HepG2 (cell line): ENCODE results near the gene PTPRM. TPM values are rescaled to one million over a fixed set of nuclear protein-coding genes. Genes with fewer than 3 reads are reported as not detected.

Experiments
- ATAC-seq: fragments of 200-7000 bp; cut with Tn5 transposase; 3 replicates; pipeline ENCODE4 v1.9.1; 2020; ENCODE audit warnings: mild to moderate bottlenecking, moderate library complexity
- BruUV-seq: library from RNA; stranded (reverse); fragments of 400-500 nt; replicated peaks from 2 replicates; lab custom pipeline; 2021; lab: Mats Ljungman, UMichigan
- CTCF ChIA-PET: fragments of 300-600 bp; formaldehyde crosslinking; extraction: SDS; loops from one replicate; lab custom pipeline; 2021; ENCODE audit warnings: low total read pairs, inconsistent platforms, low intra/inter-chr PET ratio; lab: Yijun Ruan, JAX
- POLR2A ChIA-PET: fragments of 350-600 bp; sonication (Branson Sonifier 250); formaldehyde crosslinking; loops from one replicate; lab custom pipeline; 2020; ENCODE audit warnings: antibody characterized with exemption, inconsistent platforms; lab: Yijun Ruan, JAX
- DNase-seq: peaks from one replicate; pipeline ENCODE4 v3.0.0-alpha.2; 2015; ENCODE audit warnings: low spot score
- FAIRE-seq: peaks from 3 replicates; lab custom pipeline; 2011; peaks lifted over from hg19 to GRCh38; lab: Jason Lieb, UNC
- H2AFZ ChIP-seq: one replicate; pipeline ENCODE4 v1.6.1; 2011; ENCODE audit warnings: low read length, inconsistent platforms
- H3K27ac ChIP-seq: fragments of 300-600 bp; 3 replicates; pipeline ENCODE4 v1.8.0; 2011; ENCODE audit warnings: mixed run types, mild to moderate bottlenecking, mixed read lengths, low read length, inconsistent platforms; ENCODE audit not compliant: insufficient read depth; ENCODE audit errors: extremely low read length
- H3K27me3 ChIP-seq, 2 experiments: fragments of 200-600 bp in 1 of 2; 2 replicates in 1 of 2; 3 replicates in 1 of 2; pipeline versions ENCODE4 v1.6.0 to v1.8.0; 2011; ENCODE audit warnings: low read length in 2 of 2, mild to moderate bottlenecking in 2 of 2, moderate library complexity in 2 of 2, inconsistent platforms in 1 of 2; ENCODE audit not compliant: insufficient read depth in 2 of 2, control insufficient read depth in 1 of 2
- H3K36me3 ChIP-seq, 2 experiments: fragments of 200-600 bp in 1 of 2; replicated peaks in 1 of 2; 2 replicates in 1 of 2; 3 replicates in 1 of 2; pipeline versions ENCODE4 v1.5.1 to v1.8.0; 2011; ENCODE audit warnings: low read length in 2 of 2, inconsistent platforms in 1 of 2; ENCODE audit not compliant: insufficient read depth in 2 of 2, control insufficient read depth in 1 of 2
- H3K4me1 ChIP-seq: 2 replicates; pipeline ENCODE4 v1.5.1; 2012; ENCODE audit warnings: low read length, inconsistent platforms; ENCODE audit not compliant: insufficient read depth
- H3K4me2 ChIP-seq: 2 replicates; pipeline ENCODE4 v1.6.0; 2011; ENCODE audit warnings: low read depth, low read length, inconsistent platforms
- H3K4me3 ChIP-seq, 3 experiments: fragments of 200-600 bp in 1 of 3; sonication (generic), shearing (Covaris generic) in 1 of 3; replicated peaks in 1 of 3; 2 replicates each; pipeline ENCODE4 v1.5.1; 2011 to 2016; ENCODE audit warnings: low read length in 3 of 3, inconsistent platforms in 2 of 3, low read depth in 2 of 3, mild to moderate bottlenecking in 2 of 3, control low read depth in 1 of 3, mixed read lengths in 1 of 3; ENCODE audit not compliant: insufficient read depth in 1 of 3
- H3K79me2 ChIP-seq: one replicate; pipeline ENCODE4 v1.6.1; 2011; ENCODE audit warnings: low read length, inconsistent platforms; ENCODE audit not compliant: insufficient read depth
- H3K9ac ChIP-seq: 2 replicates; pipeline ENCODE4 v1.6.0; 2011; ENCODE audit warnings: mild to moderate bottlenecking, low read depth, low read length, inconsistent platforms; ENCODE audit not compliant: insufficient read depth
- H3K9me3 ChIP-seq: 2 replicates; pipeline ENCODE4 v1.5.1; 2012; ENCODE audit warnings: mild to moderate bottlenecking, low read length
- H4K20me1 ChIP-seq: 2 replicates; pipeline ENCODE4 v1.6.0; 2011; ENCODE audit warnings: inconsistent platforms, mild to moderate bottlenecking, low read length, moderate library complexity; ENCODE audit not compliant: insufficient read depth
- CEBPB ChIP-seq: IDR thresholded peaks from 2 replicates; pipeline ENCODE4 v1.6.1; 2011; ENCODE audit warnings: low read depth, low read length, improper control_type of control experiment, borderline replicate concordance
- IKZF4 ChIP-seq: sonication (generic); formaldehyde crosslinking; IDR thresholded peaks from 2 replicates; pipeline ENCODE4 v1.5.1; 2020; ENCODE audit warnings: borderline replicate concordance, mild to moderate bottlenecking, low read depth, missing genetic modification reagents; ENCODE audit errors: not compliant biosample characterization
- MAFK ChIP-seq, 2 experiments: IDR thresholded peaks in 1 of 2; conservative IDR thresholded peaks in 1 of 2; 2 replicates each; pipeline ENCODE4 v1.6.1; 2011; ENCODE audit warnings: improper control_type of control experiment in 2 of 2, low read length in 2 of 2
- PBX3 ChIP-seq: sonication (generic); formaldehyde crosslinking; IDR thresholded peaks from 2 replicates; pipeline ENCODE4 v1.8.1; 2023; ENCODE audit warnings: missing genetic modification reagents, inconsistent platforms, borderline replicate concordance
- POLR2A ChIP-seq, 2 experiments: IDR thresholded peaks; 2 replicates each; pipeline ENCODE4 v1.6.1; 2011; ENCODE audit warnings: low read depth in 2 of 2, low read length in 2 of 2, mild to moderate bottlenecking in 1 of 2, moderate library complexity in 1 of 2; ENCODE audit not compliant: insufficient read depth in 1 of 2
- RBFOX2 ChIP-seq: fragments of 200-400 bp; formaldehyde crosslinking; IDR thresholded peaks from 2 replicates; pipeline ENCODE4 v1.6.1; 2017; ENCODE audit warnings: low read depth, mild to moderate bottlenecking, low read length
- RFXAP ChIP-seq: sonication (generic); formaldehyde crosslinking; IDR thresholded peaks from 2 replicates; pipeline ENCODE4 v1.4.0; 2020; ENCODE audit warnings: missing genetic modification reagents, borderline replicate concordance
- SP140L ChIP-seq: sonication (generic); formaldehyde crosslinking; IDR thresholded peaks from 2 replicates; pipeline ENCODE4 v1.4.0; 2020; ENCODE audit warnings: missing genetic modification reagents, borderline replicate concordance
- TMF1 ChIP-seq: sonication (generic); formaldehyde crosslinking; IDR thresholded peaks from 2 replicates; pipeline ENCODE4 v1.8.1; 2022; ENCODE audit warnings: low read depth, missing genetic modification reagents
- ZBTB1 ChIP-seq: sonication (generic); formaldehyde crosslinking; IDR thresholded peaks from 2 replicates; pipeline ENCODE4 v1.4.0; 2020; ENCODE audit warnings: missing genetic modification reagents, borderline replicate concordance
- ZNF333 ChIP-seq: sonication (generic); formaldehyde crosslinking; IDR thresholded peaks from 2 replicates; pipeline ENCODE4 v1.4.0; 2020; ENCODE audit warnings: mild to moderate bottlenecking, missing genetic modification reagents, borderline replicate concordance
- ZNF367 ChIP-seq: sonication (generic); formaldehyde crosslinking; IDR thresholded peaks from 2 replicates; pipeline ENCODE4 v1.4.0; 2020; ENCODE audit warnings: missing genetic modification reagents, borderline replicate concordance
- ZNF550 ChIP-seq: sonication (generic); formaldehyde crosslinking; IDR thresholded peaks from 2 replicates; pipeline ENCODE4 v1.4.0; 2020; ENCODE audit warnings: mild to moderate bottlenecking, missing genetic modification reagents, borderline replicate concordance
- WGBS: methylation state at CpG from one replicate; pipeline ENCODE4 v1.1.6; 2017; ENCODE audit warnings: low lambda C conversion rate; 5-methylcytosine and 5-hydroxymethylcytosine counted together
- in situ Hi-C: cut with HindIII; loops from 2 replicates; pipeline ENCODE4 v1.10.0; 2017; ENCODE audit warnings: low pct_unique_long_range_greater_than_20kb; ENCODE audit not compliant: extremely low pct_ligation_motif_present
- intact Hi-C: fragments of 100-400 bp; cut with micrococcal nuclease; formaldehyde crosslinking; loops from one replicate; pipeline ENCODE4 v1.10.0; 2022; ENCODE audit not compliant: unreplicated experiment
- polyA plus RNA-seq, 8 experiments: library from polyadenylated mRNA; depleted of rRNA in 3 of 8; stranded (reverse) in 7 of 8; unstranded in 1 of 8; fragments of >200 nt; fragmentation: Illumina TruSeq in 4 of 8; extraction: Trizol in 4 of 8; gene quantifications; 2 replicates each; pipeline versions ENCODE4 v1.2.1 to v1.2.3, GENCODE V29; 2011 to 2016; ENCODE audit warnings: low read depth in 4 of 8, missing spikeins in 1 of 8, mixed read lengths in 1 of 8; ENCODE audit not compliant: insufficient read depth in 1 of 8
- total RNA-seq, 5 experiments: library from RNA; depleted of rRNA; stranded (reverse); fragments of >200 nt; fragmentation: Illumina TruSeq; extraction: Trizol; gene quantifications; 2 replicates each; pipeline ENCODE4 v1.2.3, GENCODE V29; 2016; ENCODE audit warnings: low read depth in 1 of 5
- TF ChIP-seq, protein P1 (sequence below): sonication (generic); formaldehyde crosslinking; conservative IDR thresholded peaks from 2 replicates; pipeline ENCODE4 v1.4.0; 2020; ENCODE audit warnings: missing genetic modification reagents
- TF ChIP-seq, protein P2 (sequence below): sonication (generic); formaldehyde crosslinking; IDR thresholded peaks from 2 replicates; pipeline ENCODE4 v1.4.0; 2020; ENCODE audit warnings: low read depth, missing genetic modification reagents
- TF ChIP-seq, protein P3 (sequence below): sonication (generic); formaldehyde crosslinking; IDR thresholded peaks from 2 replicates; pipeline ENCODE4 v1.5.1; 2020; ENCODE audit warnings: missing genetic modification reagents, mild to moderate bottlenecking, borderline replicate concordance

PTPRM gene
- total and polyA plus RNA-seq, 2 of the 13 experiments (the other 11 are each of a cell fraction or from before 2014, with no cell fraction given): 12.6 to 108 TPM

DNA sequence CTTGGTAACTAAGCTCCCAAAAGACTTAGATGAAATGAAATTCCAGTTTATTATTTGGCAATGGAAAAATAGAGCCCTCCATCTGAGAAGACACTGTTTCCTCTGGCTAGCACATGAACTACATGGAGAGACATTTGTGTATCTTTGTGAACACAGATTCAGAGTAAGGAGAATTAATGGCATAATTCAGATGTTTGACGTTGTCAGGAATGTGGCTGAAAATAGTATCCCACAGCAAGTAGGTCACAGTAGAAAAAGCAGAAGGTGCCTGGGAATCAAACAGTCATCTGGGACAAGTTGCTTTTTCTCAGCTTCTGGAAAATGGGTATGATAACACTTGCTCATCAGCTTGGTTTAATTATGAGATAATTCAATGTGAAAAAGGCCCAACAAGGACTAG is 288.6 kb downstream of the PTPRM start (continued):
- TF ChIP-seq, protein P1, sequence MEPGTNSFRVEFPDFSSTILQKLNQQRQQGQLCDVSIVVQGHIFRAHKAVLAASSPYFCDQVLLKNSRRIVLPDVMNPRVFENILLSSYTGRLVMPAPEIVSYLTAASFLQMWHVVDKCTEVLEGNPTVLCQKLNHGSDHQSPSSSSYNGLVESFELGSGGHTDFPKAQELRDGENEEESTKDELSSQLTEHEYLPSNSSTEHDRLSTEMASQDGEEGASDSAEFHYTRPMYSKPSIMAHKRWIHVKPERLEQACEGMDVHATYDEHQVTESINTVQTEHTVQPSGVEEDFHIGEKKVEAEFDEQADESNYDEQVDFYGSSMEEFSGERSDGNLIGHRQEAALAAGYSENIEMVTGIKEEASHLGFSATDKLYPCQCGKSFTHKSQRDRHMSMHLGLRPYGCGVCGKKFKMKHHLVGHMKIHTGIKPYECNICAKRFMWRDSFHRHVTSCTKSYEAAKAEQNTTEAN (CRISPR knock-in tag): no peak
- TF ChIP-seq RFXAP (CRISPR knock-in tag): no peak
- no peak for TF ChIP-seq ZBTB1 (CRISPR knock-in tag)
- TF ChIP-seq IKZF4: no peak
- no peak for TF ChIP-seq MAFK (conservative IDR thresholded peaks at IDR 0.05 in 1 of 2, IDR thresholded peaks at IDR 0.05 in 1 of 2; ENCODE audit: low read length in 2 of 2)
- TF ChIP-seq ZNF367 (CRISPR knock-in tag): no peak
- TF ChIP-seq ZNF333 (CRISPR knock-in tag): no peak
- TF ChIP-seq CEBPB: no peak

DNA sequence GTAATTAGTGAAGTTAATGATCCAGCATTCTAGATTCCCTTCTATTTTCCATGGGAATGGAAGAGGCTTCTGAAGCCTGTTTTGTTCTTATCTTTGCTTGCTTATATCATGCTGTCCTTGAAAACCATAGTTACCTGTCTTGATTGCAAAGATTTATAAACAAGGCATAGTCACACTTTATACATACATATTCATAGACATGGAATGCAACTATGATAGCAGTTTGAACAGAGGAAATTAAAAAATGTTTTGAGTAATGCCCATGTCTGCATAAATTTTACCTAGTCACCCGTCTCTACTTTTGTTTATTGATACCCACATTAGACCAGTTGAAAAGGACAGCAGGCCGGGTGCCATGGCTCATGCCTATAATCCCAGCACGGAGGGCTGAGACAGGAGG is 289.0 kb downstream of the PTPRM start:
- Histone ChIP-seq H3K9me3 (no peaks in the 10 kb centered on the region), H3K27me3 (no peaks in the 10 kb centered on the region), H4K20me1 (no peaks in the 10 kb centered on the region; the same call in 1 of the 2 replicates), H3K79me2 (no peaks in the 10 kb centered on the region), H3K4me1 (0 out of 2 replicates have a peak, but pooled peaks cover 10% of the 10 kb centered on the region), H2AFZ (no peak overlapping the region), H3K27ac (no peak overlapping the region), H3K4me3 (no peak overlapping the region), H3K9ac (no peak overlapping the region), H3K36me3 (no peaks in the 10 kb centered on the region), H3K4me2 (no peak overlapping the region)
- ChIA-PET POLR2A (no interaction called here), CTCF (no interaction called here)
- intact Hi-C loops (no loop called here), in situ Hi-C loops (no loop called here)
- BruUV-seq: no TSS peak
- WGBS: 94% methylated on average over 3 of the region's 3 CpGs
- DNase-seq (no peak), ATAC-seq (no peak), FAIRE-seq (no peak)
- TF ChIP-seq, protein P2, sequence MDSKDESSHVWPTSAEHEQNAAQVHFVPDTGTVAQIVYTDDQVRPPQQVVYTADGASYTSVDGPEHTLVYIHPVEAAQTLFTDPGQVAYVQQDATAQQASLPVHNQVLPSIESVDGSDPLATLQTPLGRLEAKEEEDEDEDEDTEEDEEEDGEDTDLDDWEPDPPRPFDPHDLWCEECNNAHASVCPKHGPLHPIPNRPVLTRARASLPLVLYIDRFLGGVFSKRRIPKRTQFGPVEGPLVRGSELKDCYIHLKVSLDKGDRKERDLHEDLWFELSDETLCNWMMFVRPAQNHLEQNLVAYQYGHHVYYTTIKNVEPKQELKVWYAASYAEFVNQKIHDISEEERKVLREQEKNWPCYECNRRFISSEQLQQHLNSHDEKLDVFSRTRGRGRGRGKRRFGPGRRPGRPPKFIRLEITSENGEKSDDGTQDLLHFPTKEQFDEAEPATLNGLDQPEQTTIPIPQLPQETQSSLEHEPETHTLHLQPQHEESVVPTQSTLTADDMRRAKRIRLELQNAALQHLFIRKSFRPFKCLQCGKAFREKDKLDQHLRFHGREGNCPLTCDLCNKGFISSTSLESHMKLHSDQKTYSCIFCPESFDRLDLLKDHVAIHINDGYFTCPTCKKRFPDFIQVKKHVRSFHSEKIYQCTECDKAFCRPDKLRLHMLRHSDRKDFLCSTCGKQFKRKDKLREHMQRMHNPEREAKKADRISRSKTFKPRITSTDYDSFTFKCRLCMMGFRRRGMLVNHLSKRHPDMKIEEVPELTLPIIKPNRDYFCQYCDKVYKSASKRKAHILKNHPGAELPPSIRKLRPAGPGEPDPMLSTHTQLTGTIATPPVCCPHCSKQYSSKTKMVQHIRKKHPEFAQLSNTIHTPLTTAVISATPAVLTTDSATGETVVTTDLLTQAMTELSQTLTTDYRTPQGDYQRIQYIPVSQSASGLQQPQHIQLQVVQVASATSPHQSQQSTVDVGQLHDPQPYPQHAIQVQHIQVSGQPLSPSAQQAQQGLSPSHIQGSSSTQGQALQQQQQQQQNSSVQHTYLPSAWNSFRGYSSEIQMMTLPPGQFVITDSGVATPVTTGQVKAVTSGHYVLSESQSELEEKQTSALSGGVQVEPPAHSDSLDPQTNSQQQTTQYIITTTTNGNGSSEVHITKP (CRISPR knock-in tag): no peak
- TF ChIP-seq TMF1 (no peak), PBX3 (CRISPR knock-in tag) (no peak), SP140L (no peak), POLR2A (IDR thresholded peaks at IDR 0.05; ENCODE audit: insufficient read depth in 1 of 2, low read depth in 2 of 2, low read length in 2 of 2) (no peak), RBFOX2 (no peak), ZNF550 (CRISPR knock-in tag) (no peak)
- TF ChIP-seq, protein P3, sequence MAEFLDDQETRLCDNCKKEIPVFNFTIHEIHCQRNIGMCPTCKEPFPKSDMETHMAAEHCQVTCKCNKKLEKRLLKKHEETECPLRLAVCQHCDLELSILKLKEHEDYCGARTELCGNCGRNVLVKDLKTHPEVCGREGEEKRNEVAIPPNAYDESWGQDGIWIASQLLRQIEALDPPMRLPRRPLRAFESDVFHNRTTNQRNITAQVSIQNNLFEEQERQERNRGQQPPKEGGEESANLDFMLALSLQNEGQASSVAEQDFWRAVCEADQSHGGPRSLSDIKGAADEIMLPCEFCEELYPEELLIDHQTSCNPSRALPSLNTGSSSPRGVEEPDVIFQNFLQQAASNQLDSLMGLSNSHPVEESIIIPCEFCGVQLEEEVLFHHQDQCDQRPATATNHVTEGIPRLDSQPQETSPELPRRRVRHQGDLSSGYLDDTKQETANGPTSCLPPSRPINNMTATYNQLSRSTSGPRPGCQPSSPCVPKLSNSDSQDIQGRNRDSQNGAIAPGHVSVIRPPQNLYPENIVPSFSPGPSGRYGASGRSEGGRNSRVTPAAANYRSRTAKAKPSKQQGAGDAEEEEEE: no peak
